DND-41 (cell line): ENCODE measurements around the gene SLC6A19.

Source experiments
- EZH2 ChIP-seq: IDR thresholded peaks from 3 replicates; pipeline ENCODE4 v1.6.1; 2012; ENCODE audit warnings: borderline replicate concordance, low read depth, mild to moderate bottlenecking, moderate library complexity, low read length, inconsistent platforms; ENCODE audit not compliant: severe bottlenecking
- TF ChIP-seq, protein P1 (sequence below): IDR thresholded peaks from 2 replicates; pipeline ENCODE4 v1.5.1; 2012; ENCODE audit warnings: borderline replicate concordance, low read length, moderate library complexity, mild to moderate bottlenecking; ENCODE audit not compliant: poor library complexity, severe bottlenecking; ENCODE audit errors: extremely low read depth

DNA sequence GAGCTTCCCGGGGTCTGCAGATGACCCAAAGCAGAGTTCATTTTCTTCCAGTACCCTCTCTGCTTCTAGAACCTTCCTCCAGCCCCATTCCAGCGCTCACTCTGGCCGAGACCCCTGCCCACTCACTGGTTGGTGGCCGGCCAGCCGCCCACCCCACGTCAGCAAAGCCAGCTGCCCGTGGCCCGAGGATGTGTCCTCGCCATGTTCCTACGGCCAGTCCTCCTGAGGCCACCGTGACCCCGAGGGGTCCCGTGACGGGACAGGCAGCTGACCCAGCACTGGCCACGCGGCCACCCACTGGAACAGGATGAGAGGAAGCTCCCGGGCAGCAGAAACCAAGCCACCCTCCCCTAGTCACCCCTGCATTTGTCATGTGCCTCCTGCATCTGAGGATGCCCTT is 39.1 kb upstream of the SLC6A19 start:
- TF ChIP-seq, protein P1, sequence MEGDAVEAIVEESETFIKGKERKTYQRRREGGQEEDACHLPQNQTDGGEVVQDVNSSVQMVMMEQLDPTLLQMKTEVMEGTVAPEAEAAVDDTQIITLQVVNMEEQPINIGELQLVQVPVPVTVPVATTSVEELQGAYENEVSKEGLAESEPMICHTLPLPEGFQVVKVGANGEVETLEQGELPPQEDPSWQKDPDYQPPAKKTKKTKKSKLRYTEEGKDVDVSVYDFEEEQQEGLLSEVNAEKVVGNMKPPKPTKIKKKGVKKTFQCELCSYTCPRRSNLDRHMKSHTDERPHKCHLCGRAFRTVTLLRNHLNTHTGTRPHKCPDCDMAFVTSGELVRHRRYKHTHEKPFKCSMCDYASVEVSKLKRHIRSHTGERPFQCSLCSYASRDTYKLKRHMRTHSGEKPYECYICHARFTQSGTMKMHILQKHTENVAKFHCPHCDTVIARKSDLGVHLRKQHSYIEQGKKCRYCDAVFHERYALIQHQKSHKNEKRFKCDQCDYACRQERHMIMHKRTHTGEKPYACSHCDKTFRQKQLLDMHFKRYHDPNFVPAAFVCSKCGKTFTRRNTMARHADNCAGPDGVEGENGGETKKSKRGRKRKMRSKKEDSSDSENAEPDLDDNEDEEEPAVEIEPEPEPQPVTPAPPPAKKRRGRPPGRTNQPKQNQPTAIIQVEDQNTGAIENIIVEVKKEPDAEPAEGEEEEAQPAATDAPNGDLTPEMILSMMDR = no peak
- TF ChIP-seq EZH2 = no peak
